ENCODE results near the gene PPIP5K1.

Gene PPIP5K1

GRCh38 chr15:43508991-43509659, 80.9 kb downstream of the PPIP5K1 start:
- ChIA-PET POLR2A (ENCODE audit: low non-redundant PET) (no interaction called here), CTCF (interaction anchor here (0.6 kb wide), 1 partner anchor 34 kb away, joined by 3 read pairs; no protein-coding TSS in a partner anchor)
- TF ChIP-seq, protein P1, sequence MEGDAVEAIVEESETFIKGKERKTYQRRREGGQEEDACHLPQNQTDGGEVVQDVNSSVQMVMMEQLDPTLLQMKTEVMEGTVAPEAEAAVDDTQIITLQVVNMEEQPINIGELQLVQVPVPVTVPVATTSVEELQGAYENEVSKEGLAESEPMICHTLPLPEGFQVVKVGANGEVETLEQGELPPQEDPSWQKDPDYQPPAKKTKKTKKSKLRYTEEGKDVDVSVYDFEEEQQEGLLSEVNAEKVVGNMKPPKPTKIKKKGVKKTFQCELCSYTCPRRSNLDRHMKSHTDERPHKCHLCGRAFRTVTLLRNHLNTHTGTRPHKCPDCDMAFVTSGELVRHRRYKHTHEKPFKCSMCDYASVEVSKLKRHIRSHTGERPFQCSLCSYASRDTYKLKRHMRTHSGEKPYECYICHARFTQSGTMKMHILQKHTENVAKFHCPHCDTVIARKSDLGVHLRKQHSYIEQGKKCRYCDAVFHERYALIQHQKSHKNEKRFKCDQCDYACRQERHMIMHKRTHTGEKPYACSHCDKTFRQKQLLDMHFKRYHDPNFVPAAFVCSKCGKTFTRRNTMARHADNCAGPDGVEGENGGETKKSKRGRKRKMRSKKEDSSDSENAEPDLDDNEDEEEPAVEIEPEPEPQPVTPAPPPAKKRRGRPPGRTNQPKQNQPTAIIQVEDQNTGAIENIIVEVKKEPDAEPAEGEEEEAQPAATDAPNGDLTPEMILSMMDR (conservative IDR thresholded peaks at IDR 0.05; ENCODE audit: low read depth) = no peak
- H3K27ac ChIP-seq = peak overlapping the region; percentile 69
- DNase-seq (ENCODE audit: low spot score) = no peak

DNA sequence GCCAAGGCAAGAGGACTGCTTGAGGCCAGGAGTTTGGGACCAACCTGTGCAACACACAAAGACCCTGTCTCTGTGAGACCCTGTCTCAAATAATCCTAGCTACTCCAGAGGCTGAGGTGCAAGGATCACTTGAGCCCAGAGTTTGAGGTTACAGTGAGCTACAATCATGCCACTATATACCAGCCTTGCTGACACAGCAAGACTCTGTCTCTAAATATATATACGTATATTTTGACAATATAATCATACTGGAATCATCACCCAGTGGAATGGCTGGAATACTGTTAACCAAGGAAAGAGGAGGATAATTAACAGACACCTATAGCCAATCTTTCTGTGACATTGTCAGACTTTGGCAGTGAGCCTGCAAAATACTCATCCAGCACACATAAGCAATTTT, 81.6 kb downstream of the PPIP5K1 start:
- no peak for DNase-seq (ENCODE audit: low spot score)
- CTCF ChIA-PET = no interaction called here
- POLR2A ChIA-PET (ENCODE audit: low non-redundant PET) = no interaction called here
- TF ChIP-seq, protein P1 (conservative IDR thresholded peaks at IDR 0.05; ENCODE audit: low read depth) = no peak
- H3K27ac ChIP-seq = no peak overlapping the region

DNA sequence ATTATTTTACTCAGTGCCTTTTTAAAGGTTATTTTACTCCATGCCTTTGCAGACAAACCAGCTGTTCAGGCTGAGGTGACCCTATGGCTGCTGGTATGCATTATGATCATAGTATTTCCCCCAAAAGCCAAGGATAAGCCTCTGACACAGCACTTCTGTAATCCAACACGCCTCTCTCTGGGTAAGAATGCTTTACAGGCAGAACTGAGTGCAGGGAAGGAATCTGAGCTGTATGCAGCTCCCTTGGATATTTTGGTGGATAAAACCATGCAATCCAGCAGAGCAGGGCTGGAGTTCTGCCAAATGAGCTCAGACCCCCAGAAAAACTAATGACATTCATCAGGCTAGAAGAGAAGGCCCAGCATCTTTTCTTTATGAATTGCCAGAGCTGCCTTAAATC, 84.3 kb downstream of the PPIP5K1 start:
- no peak overlapping the region for H3K27ac ChIP-seq
- DNase-seq (ENCODE audit: low spot score) = no peak
- POLR2A ChIA-PET (ENCODE audit: low non-redundant PET) = no interaction called here
- TF ChIP-seq, protein P1 (conservative IDR thresholded peaks at IDR 0.05; ENCODE audit: low read depth) = no peak
- CTCF ChIA-PET = no interaction called here

- no peak overlapping the region for H3K27ac ChIP-seq
- POLR2A ChIA-PET (ENCODE audit: low non-redundant PET) = no interaction called here
- TF ChIP-seq, protein P1 (conservative IDR thresholded peaks at IDR 0.05; ENCODE audit: low read depth) = no peak
- DNase-seq (ENCODE audit: low spot score) = no peak
- CTCF ChIA-PET = no interaction called here
Observed at GRCh38 chr15:43499635-43500034, 90.4 kb downstream of the PPIP5K1 start.

GRCh38 chr15:43498990-43499389, 91.0 kb downstream of the PPIP5K1 start:
- no peak overlapping the region for H3K27ac ChIP-seq
- TF ChIP-seq, protein P1 (conservative IDR thresholded peaks at IDR 0.05; ENCODE audit: low read depth) = no peak
- DNase-seq (ENCODE audit: low spot score) = no peak
- ChIA-PET POLR2A (ENCODE audit: low non-redundant PET) (no interaction called here), CTCF (no interaction called here)

GRCh38 chr15:43493703-43494472, 96.1 kb downstream of the PPIP5K1 start:
- POLR2A ChIA-PET (ENCODE audit: low non-redundant PET) = no interaction called here
- H3K27ac ChIP-seq = no peak overlapping the region
- DNase-seq (ENCODE audit: low spot score) = no peak
- TF ChIP-seq, protein P1 (conservative IDR thresholded peaks at IDR 0.05; ENCODE audit: low read depth) = no peak
- CTCF ChIA-PET = interaction anchor here (0.7 to 1.1 kb wide), 3 partner anchors 20 to 118 kb away, joined by 3 to 4 read pairs (median 3); no protein-coding TSS in a partner anchor

All from RWPE1 (cell line).